RPMI7951 (cell line): ENCODE data around the gene CGREF1. TPM values are rescaled to one million over a fixed set of nuclear protein-coding genes. Genes with fewer than 3 reads are reported as not detected.

Source experiments
- total RNA-seq: library from RNA; depleted of rRNA; stranded (reverse); fragments of >200 nt; shearing (Covaris generic); gene quantifications from 2 replicates; pipeline ENCODE4 v1.2.3, GENCODE V29; 2014; rRNA removed

The CGREF1 gene
- total RNA-seq, 1 experiment from 2014 or later, result 5.3 TPM

Other genes starting within 250 kb of the CGREF1 start
- 1.6 and 2.2 TPM in 2 replicates for gene MAPRE3, start 148.5 kb downstream of the CGREF1 start, total RNA-seq
- 69.5 and 99.8 TPM in 2 replicates for gene TMEM214, start 86.2 kb downstream of the CGREF1 start, total RNA-seq
- gene AGBL5, start 67.5 kb downstream of the CGREF1 start, total RNA-seq, result 29.1 and 32.3 TPM in 2 replicates
- 784 and 843 TPM in 2 replicates for gene OST4, start 47.5 kb downstream of the CGREF1 start, total RNA-seq
- 27.6 and 44.8 TPM in 2 replicates for gene EMILIN1, start 40.5 kb downstream of the CGREF1 start, total RNA-seq
- gene KHK, start 32.4 kb downstream of the CGREF1 start, total RNA-seq, result 4.1 and 5.8 TPM in 2 replicates
- gene ABHD1, start 4.7 kb upstream of the CGREF1 start, total RNA-seq, result 0.12 TPM in 1 of 2 replicates, not detected in the other
- 68.0 and 73.1 TPM in 2 replicates for gene PREB, start 15.5 kb upstream of the CGREF1 start, total RNA-seq
- not detected in 2 replicates for gene PRR30, start 20.3 kb upstream of the CGREF1 start, total RNA-seq
- gene TCF23, start 29.9 kb upstream of the CGREF1 start, total RNA-seq, result not detected in 2 replicates
- gene ATRAID, start 92.9 kb upstream of the CGREF1 start, total RNA-seq, result 294 and 342 TPM in 2 replicates
- 32.2 and 38.2 TPM in 2 replicates for gene SLC5A6, start 93.1 kb upstream of the CGREF1 start, total RNA-seq
- gene CAD, start 98.2 kb upstream of the CGREF1 start, total RNA-seq, result 22.7 and 32.7 TPM in 2 replicates
- gene SLC30A3, start 143.9 kb upstream of the CGREF1 start, total RNA-seq, result not detected in 2 replicates
- not detected in 2 replicates for gene DNAJC5G, start 156.3 kb upstream of the CGREF1 start, total RNA-seq
- gene TRIM54, start 163.3 kb upstream of the CGREF1 start, total RNA-seq, result 0.10 TPM in 1 of 2 replicates, not detected in the other
- 0.48 and 2.1 TPM in 2 replicates for gene UCN, start 189.3 kb upstream of the CGREF1 start, total RNA-seq
- 99.4 and 124 TPM in 2 replicates for gene MPV17, start 204.0 kb upstream of the CGREF1 start, total RNA-seq
- 38.0 and 44.2 TPM in 2 replicates for gene GTF3C2, start 237.6 kb upstream of the CGREF1 start, total RNA-seq